Subcutaneous abdominal adipose tissue (tissue), 5 donors: ENCODE measurements around the gene NADK.
A peak's percentile ranks its signal among the peaks of the same experiment; 100 is the strongest.

ENCODE experiments used
- H3K27ac ChIP-seq: one replicate; pipeline ENCODE4 v1.7.0; 2013; ENCODE audit warnings: low read depth, mild to moderate bottlenecking, inconsistent platforms, low read length, moderate library complexity
- H3K27me3 ChIP-seq, 5 donors: one replicate each; pipeline ENCODE4 v1.7.0; 2013; ENCODE audit warnings: low read length in 5 of 5, inconsistent platforms in 1 of 5; ENCODE audit not compliant: control insufficient read depth in 5 of 5, insufficient read depth in 4 of 5
- H3K36me3 ChIP-seq, 5 donors: one replicate each; pipeline ENCODE4 v1.7.0; 2013; ENCODE audit warnings: low read length in 5 of 5; ENCODE audit not compliant: control insufficient read depth in 5 of 5, insufficient read depth in 5 of 5
- H3K4me1 ChIP-seq, 5 donors: one replicate each; pipeline ENCODE4 v1.7.0; 2013; ENCODE audit warnings: low read length in 5 of 5, mild to moderate bottlenecking in 3 of 5, moderate library complexity in 1 of 5; ENCODE audit not compliant: control insufficient read depth in 5 of 5, insufficient read depth in 5 of 5
- H3K4me3 ChIP-seq, 5 donors: one replicate each; pipeline ENCODE4 v1.7.0; 2013; ENCODE audit warnings: low read length in 5 of 5, low read depth in 1 of 5
- H3K9ac ChIP-seq, 5 donors: one replicate each; pipeline ENCODE4 v1.7.0; 2013; ENCODE audit warnings: low read length in 5 of 5, mild to moderate bottlenecking in 4 of 5, moderate library complexity in 3 of 5
- H3K9me3 ChIP-seq, 5 donors: one replicate each; pipeline ENCODE4 v1.7.0; 2013; ENCODE audit warnings: low read length in 5 of 5; ENCODE audit not compliant: control insufficient read depth in 5 of 5
- donor health status: healthy.
- donor health status: healthy.
- donor health status: healthy.
- donor health status: healthy.
- donor health status: healthy.

NADK gene

GRCh38 chr1:1770102-1770501, 8.2 kb downstream of the NADK start:
- Histone ChIP-seq H3K27ac (no peak overlapping the region), H3K27me3 (no peaks in the 10 kb centered on the region), H3K4me1 (peaks cover 0 to 8% (median 6%) of the 10 kb centered on the region in 5 donors), H3K9ac (no peak overlapping the region), H3K4me3 (no peak overlapping the region), H3K36me3 (peaks cover 0 to 23% (median 12%) of the 10 kb centered on the region in 5 donors), H3K9me3 (peaks cover 0 to 5% (median 2%) of the 10 kb centered on the region in 5 donors)

- H3K4me1 ChIP-seq: peaks cover 0 to 16% (median 11%) of the 10 kb centered on the region in 5 donors
- no peak overlapping the region for H3K9ac ChIP-seq
- H3K27me3 ChIP-seq: no peaks in the 10 kb centered on the region
- no peak overlapping the region for H3K4me3 ChIP-seq
- H3K9me3 ChIP-seq: peaks cover 0 to 5% (median 2%) of the 10 kb centered on the region in 5 donors
- no peak overlapping the region for H3K27ac ChIP-seq
- H3K36me3 ChIP-seq: peaks cover 2 to 39% (median 23%) of the 10 kb centered on the region in 5 donors
Observed at GRCh38 chr1:1768249-1768992, 9.8 kb downstream of the NADK start.

- H3K9me3 ChIP-seq: no peaks in the 10 kb centered on the region
- peaks cover 0 to 61% (median 41%) of the 10 kb centered on the region in 5 donors for H3K36me3 ChIP-seq
- H3K4me1 ChIP-seq: peaks cover 0 to 27% (median 14%) of the 10 kb centered on the region in 5 donors
- H3K4me3 ChIP-seq: no peak overlapping the region
- no peak overlapping the region for H3K27ac ChIP-seq
- no peak overlapping the region for H3K9ac ChIP-seq
- H3K27me3 ChIP-seq: no peaks in the 10 kb centered on the region
Observed at GRCh38 chr1:1764876-1765470, 13.3 kb downstream of the NADK start.

- Histone ChIP-seq H3K36me3 (peaks cover 0 to 71% (median 51%) of the 10 kb centered on the region in 5 donors), H3K9me3 (no peaks in the 10 kb centered on the region), H3K4me1 (peaks cover 0 to 36% (median 21%) of the 10 kb centered on the region in 5 donors), H3K9ac (peak overlapping the region in 2 of 5 donors; percentile 30 to 31), H3K27me3 (no peaks in the 10 kb centered on the region), H3K4me3 (no peak overlapping the region), H3K27ac (peak overlapping the region; percentile 60)
Observed at GRCh38 chr1:1763657-1764621, 14.3 kb downstream of the NADK start.

GRCh38 chr1:1761504-1762376, 16.5 kb downstream of the NADK start:
- Histone ChIP-seq H3K4me3 (no peak overlapping the region), H3K27ac (peak overlapping the region; percentile 46), H3K9me3 (no peaks in the 10 kb centered on the region), H3K27me3 (no peaks in the 10 kb centered on the region), H3K36me3 (peaks cover 0 to 69% (median 49%) of the 10 kb centered on the region in 5 donors), H3K9ac (no peak overlapping the region), H3K4me1 (peaks cover 2 to 52% (median 35%) of the 10 kb centered on the region in 5 donors)

- Histone ChIP-seq H3K27ac (no peak overlapping the region), H3K9me3 (no peaks in the 10 kb centered on the region), H3K36me3 (peaks cover 0 to 80% (median 59%) of the 10 kb centered on the region in 5 donors), H3K9ac (no peak overlapping the region), H3K4me1 (peaks cover 2 to 52% (median 35%) of the 10 kb centered on the region in 5 donors), H3K27me3 (no peaks in the 10 kb centered on the region), H3K4me3 (no peak overlapping the region)
Observed at GRCh38 chr1:1760715-1761114, 17.6 kb downstream of the NADK start.

GRCh38 chr1:1760345-1760650, 18.0 kb downstream of the NADK start:
- H3K9ac ChIP-seq: no peak overlapping the region
- no peaks in the 10 kb centered on the region for H3K27me3 ChIP-seq
- no peak overlapping the region for H3K4me3 ChIP-seq
- H3K9me3 ChIP-seq: no peaks in the 10 kb centered on the region
- H3K27ac ChIP-seq: no peak overlapping the region
- peaks cover 2 to 52% (median 35%) of the 10 kb centered on the region in 5 donors for H3K4me1 ChIP-seq
- peaks cover 0 to 84% (median 62%) of the 10 kb centered on the region in 5 donors for H3K36me3 ChIP-seq

- Histone ChIP-seq H3K4me3 (no peak overlapping the region), H3K36me3 (peaks cover 0 to 87% (median 63%) of the 10 kb centered on the region in 5 donors), H3K9ac (peak overlapping the region in 2 of 5 donors; percentile 5 to 76), H3K27me3 (no peaks in the 10 kb centered on the region), H3K9me3 (no peaks in the 10 kb centered on the region), H3K4me1 (peaks cover 2 to 48% (median 35%) of the 10 kb centered on the region in 5 donors), H3K27ac (peak overlapping the region; percentile 92)
Observed at GRCh38 chr1:1759456-1760344, 18.6 kb downstream of the NADK start.
